Measurements from ENCODE around the gene TMEM215.

TMEM215 gene

DNA sequence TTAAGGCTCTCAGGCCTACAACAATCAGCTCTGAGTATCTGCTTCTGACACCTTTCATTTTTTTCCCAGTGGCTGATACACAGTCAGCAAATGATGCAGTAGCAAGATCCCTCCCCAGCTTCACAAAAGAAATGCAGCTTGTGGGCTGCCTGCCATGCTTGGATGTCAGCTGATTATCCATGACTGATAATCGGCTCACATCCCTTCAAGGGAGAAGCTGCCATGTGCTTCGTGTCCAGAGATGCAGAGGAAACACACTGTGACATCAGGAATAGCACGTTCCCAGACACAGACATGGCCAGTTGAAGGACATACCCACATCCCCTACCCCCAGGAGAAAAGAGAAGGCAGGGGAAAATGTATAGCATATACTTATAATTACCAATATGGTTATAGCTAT is 27.9 kb downstream of the TMEM215 start:
- H3K36me3 Mint-ChIP-seq = no peaks in the 10 kb centered on the region
- no peak overlapping the region for H3K27ac Mint-ChIP-seq
- H3K4me3 Mint-ChIP-seq = no peak overlapping the region
- peaks cover 22% of the 10 kb centered on the region for H3K9me3 Mint-ChIP-seq
- no peaks in the 10 kb centered on the region for H3K4me1 Mint-ChIP-seq
- H3K27me3 Mint-ChIP-seq = peaks cover 4% of the 10 kb centered on the region

DNA sequence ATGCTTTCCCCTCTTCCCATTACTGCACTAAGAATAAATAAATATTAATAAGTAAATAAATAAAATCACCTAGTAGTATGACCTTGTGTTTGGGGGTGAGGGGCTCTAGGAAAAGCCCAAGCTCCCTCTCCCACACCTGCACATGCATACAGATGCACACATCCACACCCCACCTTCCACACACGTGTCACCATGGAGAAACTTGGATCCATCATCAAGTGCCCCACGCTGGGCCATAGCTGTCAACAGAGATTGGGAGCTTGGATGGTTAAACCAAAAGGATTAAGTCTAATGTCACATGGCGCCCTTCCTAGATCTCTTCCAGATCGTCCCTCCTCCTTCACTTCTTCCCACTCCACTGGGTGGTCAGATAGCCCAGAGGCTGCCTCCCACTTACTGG is 37.0 kb downstream of the TMEM215 start:
- peaks cover 21% of the 10 kb centered on the region for H3K27me3 Mint-ChIP-seq
- no peak overlapping the region for H3K4me3 Mint-ChIP-seq
- no peak overlapping the region for H3K27ac Mint-ChIP-seq

DNA sequence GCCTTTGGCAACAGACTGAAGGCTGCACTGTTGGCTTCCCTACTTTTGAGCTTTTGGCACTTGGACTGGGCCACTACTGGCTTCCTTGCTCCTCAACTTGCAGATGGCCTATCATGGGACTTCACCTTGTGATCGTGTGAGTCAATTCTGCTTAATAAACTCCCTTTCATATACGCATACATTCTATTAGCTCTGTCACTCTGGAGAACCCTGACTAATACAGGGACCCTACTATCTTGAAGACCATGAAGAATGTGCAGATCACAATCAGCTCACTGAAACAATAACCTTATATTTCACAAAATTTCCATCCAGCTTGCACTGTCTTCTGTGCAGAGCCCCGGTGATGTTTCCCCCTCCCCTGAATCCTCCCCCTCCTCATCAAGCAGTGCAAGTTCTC is 39.8 kb downstream of the TMEM215 start:
- H3K4me1 Mint-ChIP-seq = no peaks in the 10 kb centered on the region
- peaks cover 28% of the 10 kb centered on the region for H3K27me3 Mint-ChIP-seq
- no peaks in the 10 kb centered on the region for H3K9me3 Mint-ChIP-seq
- H3K27ac Mint-ChIP-seq = no peak overlapping the region
- no peak overlapping the region for H3K4me3 Mint-ChIP-seq
- H3K36me3 Mint-ChIP-seq = no peaks in the 10 kb centered on the region

More for the DNA sequence above, 37.0 kb downstream of the TMEM215 start:
- H3K4me1 Mint-ChIP-seq = no peaks in the 10 kb centered on the region
- H3K36me3 Mint-ChIP-seq = no peaks in the 10 kb centered on the region
- H3K9me3 Mint-ChIP-seq = no peaks in the 10 kb centered on the region

DNA sequence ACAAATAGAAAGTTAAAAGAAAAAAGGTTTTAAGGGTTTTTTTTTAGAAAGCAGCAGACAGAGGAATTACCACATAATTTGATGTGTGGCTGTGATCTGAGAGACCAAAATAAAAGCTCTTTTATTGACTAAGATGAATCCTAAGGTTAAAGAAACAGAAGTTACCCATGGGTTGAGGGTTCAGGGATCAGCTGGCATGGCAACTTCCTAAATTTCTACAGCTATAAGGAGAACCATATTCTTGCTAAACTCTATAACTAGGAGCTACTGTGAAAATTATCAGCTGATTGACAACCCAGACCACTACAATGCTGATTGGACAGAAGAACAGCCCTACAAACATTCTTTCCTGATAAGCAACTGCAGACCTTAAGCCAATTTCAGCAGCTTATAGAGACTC is 40.2 kb downstream of the TMEM215 start:
- no peaks in the 10 kb centered on the region for H3K36me3 Mint-ChIP-seq
- peaks cover 25% of the 10 kb centered on the region for H3K27me3 Mint-ChIP-seq
- no peak overlapping the region for H3K27ac Mint-ChIP-seq
- H3K4me1 Mint-ChIP-seq = no peaks in the 10 kb centered on the region
- no peak overlapping the region for H3K4me3 Mint-ChIP-seq
- H3K9me3 Mint-ChIP-seq = no peaks in the 10 kb centered on the region

- no peak overlapping the region for H3K4me3 Mint-ChIP-seq
Observed at GRCh38 chr9:32825203-32825602, 41.9 kb downstream of the TMEM215 start.

DNA sequence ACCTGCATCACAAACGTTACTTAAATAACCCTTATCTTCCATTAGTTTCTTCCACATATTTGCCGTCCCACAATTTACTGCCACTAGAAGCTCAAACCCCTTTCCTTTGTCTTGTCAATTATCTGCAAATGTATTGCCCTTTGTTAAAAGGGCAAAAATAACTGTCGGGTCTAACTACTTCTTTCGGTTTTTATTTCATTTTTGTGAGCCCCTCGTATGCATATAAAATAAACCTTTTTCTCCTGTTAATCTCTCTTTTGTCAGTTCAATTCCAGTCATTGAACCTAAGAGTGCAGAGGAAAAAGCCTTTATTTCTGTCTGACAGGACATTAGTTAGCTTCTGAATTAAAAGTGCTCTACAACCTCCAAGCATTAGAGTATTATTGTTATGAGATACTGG is 45.5 kb downstream of the TMEM215 start:
- peaks cover 15% of the 10 kb centered on the region for H3K27me3 Mint-ChIP-seq
- no peaks in the 10 kb centered on the region for H3K36me3 Mint-ChIP-seq
- H3K4me3 Mint-ChIP-seq = no peak overlapping the region
- no peaks in the 10 kb centered on the region for H3K9me3 Mint-ChIP-seq
- H3K4me1 Mint-ChIP-seq = no peaks in the 10 kb centered on the region
- no peak overlapping the region for H3K27ac Mint-ChIP-seq

More at GRCh38 chr9:32825203-32825602, 41.9 kb downstream of the TMEM215 start:
- H3K27ac Mint-ChIP-seq = no peak overlapping the region
- no peaks in the 10 kb centered on the region for H3K36me3 Mint-ChIP-seq
- no peaks in the 10 kb centered on the region for H3K4me1 Mint-ChIP-seq
- peaks cover 20% of the 10 kb centered on the region for H3K27me3 Mint-ChIP-seq
- no peaks in the 10 kb centered on the region for H3K9me3 Mint-ChIP-seq

GRCh38 chr9:32832346-32832745 is 49.0 kb downstream of the TMEM215 start:
- Mint-ChIP-seq H3K27ac (no peak overlapping the region), H3K4me3 (no peak overlapping the region), H3K27me3 (peaks cover 2% of the 10 kb centered on the region), H3K4me1 (no peaks in the 10 kb centered on the region), H3K9me3 (no peaks in the 10 kb centered on the region), H3K36me3 (no peaks in the 10 kb centered on the region)

Data from activated naive CD4-positive, alpha-beta T cell treated with anti-CD3 and anti-CD28 coated beads, Interleukin-2, amount 50 U/mL, for 24 hours (primary cell).